Muscle of leg (tissue), 11 donors: ENCODE data around the gene ARMC10. TPM values are rescaled to one million over a fixed set of nuclear protein-coding genes. Genes with fewer than 3 reads are reported as not detected.

ENCODE experiments used
- DNase-seq: peaks from one replicate; pipeline ENCODE4 v3.0.0; 2013
- H3K27ac ChIP-seq: one replicate; pipeline ENCODE4 v1.5.1; 2013; ENCODE audit warnings: mild to moderate bottlenecking, low read length, control low read depth
- H3K27me3 ChIP-seq: one replicate; pipeline ENCODE4 v1.6.1; 2013; ENCODE audit warnings: low read length; ENCODE audit not compliant: control insufficient read depth, insufficient read depth
- H3K36me3 ChIP-seq: one replicate; pipeline ENCODE4 v1.6.1; 2013; ENCODE audit warnings: low read length; ENCODE audit not compliant: control insufficient read depth, insufficient read depth
- H3K4me1 ChIP-seq: one replicate; pipeline ENCODE4 v1.6.1; 2013; ENCODE audit warnings: low read length; ENCODE audit not compliant: control insufficient read depth, insufficient read depth
- H3K4me3 ChIP-seq: one replicate; pipeline ENCODE4 v1.5.1; 2013; ENCODE audit warnings: low read length, control low read depth
- H3K9me3 ChIP-seq: replicated peaks from 2 replicates; pipeline ENCODE4 v1.6.1; 2013; ENCODE audit warnings: low read depth, low read length; ENCODE audit not compliant: control insufficient read depth
- WGBS: methylation state at CpG from one replicate; pipeline ENCODE4 v1.1.5; 2013; ENCODE audit warnings: missing lambda C conversion rate; ENCODE audit not compliant: insufficient coverage; 5-methylcytosine and 5-hydroxymethylcytosine counted together
- polyA plus RNA-seq, 8 donors: library from polyadenylated mRNA; unstranded; fragments of 120-200 nt; gene quantifications; one replicate each; pipeline versions ENCODE4 v1.2.1 to v1.2.3, GENCODE V29; 2013; ENCODE audit warnings: inconsistent platforms in 1 of 8, low replicate concordance in 1 of 8; ENCODE audit not compliant: insufficient read length in 8 of 8, insufficient read depth in 1 of 8
- total RNA-seq: library from RNA; stranded (reverse); fragments of 120-200 nt; gene quantifications from one replicate; pipeline ENCODE4 v1.2.4, GENCODE V29; 2013

The ARMC10 gene
- total and polyA plus RNA-seq, 9 donors = 18.1 to 29.9 (median 21.3) TPM

DNA sequence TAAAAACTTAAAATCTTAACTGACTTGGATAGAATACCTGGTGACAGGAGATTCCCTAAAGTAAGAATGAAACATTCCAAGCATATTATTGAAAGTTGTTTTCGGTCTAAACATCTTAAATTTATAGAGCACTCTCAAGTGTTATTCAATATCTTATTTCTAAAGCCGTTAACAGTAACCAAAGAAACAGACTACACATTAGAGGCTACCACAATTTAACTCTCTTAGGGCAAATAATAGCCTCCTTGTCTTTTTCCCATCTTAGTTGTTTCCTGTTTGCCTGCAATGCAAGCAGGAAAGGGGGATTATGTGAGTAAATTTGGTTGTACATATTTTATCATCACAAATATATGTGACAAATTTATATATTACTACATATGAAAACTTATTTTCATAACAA, 42.5 kb downstream of the ARMC10 start:
- H3K27me3 ChIP-seq = no peaks in the 10 kb centered on the region
- H3K9me3 ChIP-seq = no peaks in the 10 kb centered on the region
- peaks cover 26% of the 10 kb centered on the region for H3K36me3 ChIP-seq
- DNase-seq = no peak
- no peak overlapping the region for H3K27ac ChIP-seq
- WGBS = no CpG with 5 or more reads among the region's 2 CpGs
- H3K4me1 ChIP-seq = no peaks in the 10 kb centered on the region
- no peak overlapping the region for H3K4me3 ChIP-seq

- peaks cover 32% of the 10 kb centered on the region for H3K36me3 ChIP-seq
Observed at GRCh38 chr7:103119791-103120291, 44.9 kb downstream of the ARMC10 start.

DNA sequence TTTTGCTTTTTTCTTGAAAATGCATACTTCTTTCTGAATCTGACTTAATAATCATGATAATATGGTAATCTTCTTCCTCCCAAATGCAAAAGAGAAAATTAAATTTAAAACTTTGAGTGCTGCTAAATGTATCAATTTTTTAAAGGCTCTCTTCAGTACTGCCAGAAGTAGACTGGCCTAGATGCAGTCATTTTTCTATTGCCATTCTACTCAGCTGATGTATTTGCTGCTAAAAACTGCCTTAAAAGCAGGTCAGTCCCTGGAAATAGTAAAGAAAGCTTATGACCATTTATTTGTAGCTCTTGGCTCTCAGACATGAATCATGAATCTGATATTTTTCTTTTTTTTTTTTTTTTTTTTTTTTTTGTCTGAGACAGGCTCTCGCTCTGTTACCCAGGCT, 45.4 kb downstream of the ARMC10 start:
- DNase-seq = peak; percentile 25
- H3K4me1 ChIP-seq = no peaks in the 10 kb centered on the region
- WGBS = no CpG with 5 or more reads among the region's 1 CpG
- H3K9me3 ChIP-seq = no peaks in the 10 kb centered on the region
- no peak overlapping the region for H3K4me3 ChIP-seq
- H3K27me3 ChIP-seq = no peaks in the 10 kb centered on the region
- H3K27ac ChIP-seq = no peak overlapping the region
- H3K36me3 ChIP-seq = peaks cover 32% of the 10 kb centered on the region

More at GRCh38 chr7:103119791-103120291, 44.9 kb downstream of the ARMC10 start:
- Histone ChIP-seq H3K4me1 (no peaks in the 10 kb centered on the region), H3K27me3 (no peaks in the 10 kb centered on the region), H3K9me3 (no peaks in the 10 kb centered on the region), H3K27ac (no peak overlapping the region), H3K4me3 (no peak overlapping the region)
- DNase-seq = no peak
- 80% methylated on average over 1 of the region's 11 CpGs for WGBS

- no peaks in the 10 kb centered on the region for H3K4me1 ChIP-seq
- peaks cover 33% of the 10 kb centered on the region for H3K36me3 ChIP-seq
- no peak for DNase-seq
Observed at GRCh38 chr7:103121641-103122040, 46.7 kb downstream of the ARMC10 start.

GRCh38 chr7:103123529-103123928, 48.6 kb downstream of the ARMC10 start:
- Histone ChIP-seq H3K4me3 (no peak overlapping the region), H3K36me3 (peaks cover 47% of the 10 kb centered on the region), H3K9me3 (no peaks in the 10 kb centered on the region), H3K27ac (no peak overlapping the region), H3K4me1 (no peaks in the 10 kb centered on the region), H3K27me3 (no peaks in the 10 kb centered on the region)
- WGBS = no CpG with 5 or more reads among the region's 3 CpGs
- no peak for DNase-seq

More at GRCh38 chr7:103121641-103122040, 46.7 kb downstream of the ARMC10 start:
- Histone ChIP-seq H3K27ac (no peak overlapping the region), H3K9me3 (no peaks in the 10 kb centered on the region), H3K4me3 (no peak overlapping the region), H3K27me3 (no peaks in the 10 kb centered on the region)

GRCh38 chr7:103124429-103124979, 49.6 kb downstream of the ARMC10 start:
- no peak for DNase-seq
- Histone ChIP-seq H3K4me3 (no peak overlapping the region), H3K27me3 (no peaks in the 10 kb centered on the region), H3K36me3 (peaks cover 46% of the 10 kb centered on the region), H3K9me3 (no peaks in the 10 kb centered on the region), H3K4me1 (no peaks in the 10 kb centered on the region), H3K27ac (no peak overlapping the region)
- WGBS = no CpG with 5 or more reads among the region's 6 CpGs

GRCh38 chr7:103127006-103127405, 52.1 kb downstream of the ARMC10 start:
- no peak overlapping the region for H3K27ac ChIP-seq
- H3K4me3 ChIP-seq = no peak overlapping the region
- no peaks in the 10 kb centered on the region for H3K27me3 ChIP-seq
- no CpG with 5 or more reads among the region's 2 CpGs for WGBS
- no peaks in the 10 kb centered on the region for H3K4me1 ChIP-seq
- no peaks in the 10 kb centered on the region for H3K9me3 ChIP-seq
- H3K36me3 ChIP-seq = peaks cover 33% of the 10 kb centered on the region
- no peak for DNase-seq

DNA sequence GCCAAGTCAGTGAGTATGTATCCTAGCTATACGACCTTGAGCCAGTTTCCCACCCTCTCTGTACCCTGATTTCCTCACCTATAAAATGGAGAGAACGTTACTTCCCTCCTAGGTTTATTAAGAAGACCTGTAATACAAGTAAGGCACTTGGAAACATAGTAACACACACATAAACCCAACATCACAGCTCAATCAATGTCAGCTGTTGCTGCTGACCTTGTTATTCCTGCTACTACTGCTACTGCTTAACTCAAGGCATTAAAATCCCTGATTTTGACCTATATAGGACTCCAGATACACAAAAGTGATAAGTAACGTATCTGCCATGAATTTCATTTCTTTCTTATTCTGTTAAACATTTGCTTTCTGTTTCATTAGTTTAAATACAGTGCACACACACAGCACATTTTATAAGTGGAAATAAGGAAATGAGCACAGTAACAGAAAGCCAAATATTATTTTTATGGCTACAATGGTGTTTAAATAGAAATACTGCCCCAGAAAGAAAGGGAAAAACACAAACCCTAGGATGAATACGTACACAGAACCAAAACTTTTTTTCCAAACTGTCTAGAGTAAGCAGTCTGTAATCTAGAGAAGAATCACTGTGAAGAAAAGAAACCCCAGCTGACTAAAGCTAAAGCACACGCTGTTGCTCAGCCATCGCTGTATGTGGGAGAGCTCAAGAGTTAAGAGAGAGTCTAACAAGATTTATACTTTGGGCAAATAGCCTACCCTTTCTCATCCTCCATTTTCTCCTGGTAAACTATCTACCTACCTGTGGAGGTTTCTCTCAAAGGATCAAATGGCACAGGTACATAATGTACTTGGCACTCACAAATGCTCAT, 55.0 kb downstream of the ARMC10 start:
- H3K27ac ChIP-seq = no peak overlapping the region
- no peaks in the 10 kb centered on the region for H3K9me3 ChIP-seq
- no peak overlapping the region for H3K4me3 ChIP-seq
- H3K27me3 ChIP-seq = no peaks in the 10 kb centered on the region
- no peaks in the 10 kb centered on the region for H3K4me1 ChIP-seq
- WGBS = no CpG with 5 or more reads among the region's 6 CpGs
- DNase-seq = no peak
- H3K36me3 ChIP-seq = peaks cover 21% of the 10 kb centered on the region

GRCh38 chr7:103130901-103131624, 56.1 kb downstream of the ARMC10 start:
- Histone ChIP-seq H3K4me3 (no peak overlapping the region), H3K4me1 (no peaks in the 10 kb centered on the region), H3K27me3 (no peaks in the 10 kb centered on the region), H3K9me3 (no peaks in the 10 kb centered on the region), H3K36me3 (peaks cover 18% of the 10 kb centered on the region), H3K27ac (no peak overlapping the region)
- WGBS = 81% methylated on average over 7 of the region's 9 CpGs
- DNase-seq = no peak
